Fibroblast of lung (primary cell): ENCODE measurements around the gene ZFR2. TPM values are rescaled to one million over a fixed set of nuclear protein-coding genes. Genes with fewer than 3 reads are reported as not detected.
A peak's percentile ranks its signal among the peaks of the same experiment; 100 is the strongest.
"Not testable (repeated sequence)": the region's sequence is repeated elsewhere in the genome, so short reads cannot be mapped to it uniquely, and the experiment has no call there.

Experiments
- DNase-seq, 2 donors: peaks; one replicate each; pipeline versions ENCODE4 v3.0.0 to v3.0.0-alpha.2; 2010; ENCODE audit warnings: low read depth in 2 of 2
- H2AFZ ChIP-seq: 2 replicates; pipeline ENCODE4 v1.5.1; 2012; ENCODE audit warnings: low read length, control low read depth, inconsistent platforms
- H3K27ac ChIP-seq: 2 replicates; pipeline ENCODE4 v1.5.1; 2011; ENCODE audit warnings: low read length, control low read depth; ENCODE audit not compliant: insufficient read depth
- H3K27me3 ChIP-seq: 2 replicates; pipeline ENCODE4 v1.5.1; 2011; ENCODE audit warnings: mild to moderate bottlenecking, low read length; ENCODE audit not compliant: control insufficient read depth, insufficient read depth
- H3K36me3 ChIP-seq: 2 replicates; pipeline ENCODE4 v1.5.1; 2011; ENCODE audit warnings: low read length; ENCODE audit not compliant: control insufficient read depth, insufficient read depth
- H3K4me1 ChIP-seq: 2 replicates; pipeline ENCODE4 v1.5.1; 2011; ENCODE audit warnings: low read length; ENCODE audit not compliant: control insufficient read depth, insufficient read depth; ENCODE audit errors: extremely low read depth
- H3K4me2 ChIP-seq: 2 replicates; pipeline ENCODE4 v1.5.1; 2011; ENCODE audit warnings: low read length, control low read depth; ENCODE audit not compliant: insufficient read depth; ENCODE audit errors: extremely low read depth
- H3K4me3 ChIP-seq, 4 experiments: fragments of 200-600 bp in 1 of 4; sonication (generic) in 1 of 4; replicated peaks in 1 of 4; 2 replicates each; pipeline ENCODE4 v1.5.1; 2011 to 2016; ENCODE audit warnings: low read length in 4 of 4, low read depth in 3 of 4, mild to moderate bottlenecking in 3 of 4, control low read depth in 2 of 4, inconsistent platforms in 1 of 4, mixed read lengths in 1 of 4; ENCODE audit not compliant: insufficient read depth in 1 of 4; ENCODE audit errors: control extremely low read depth in 1 of 4
- H3K79me2 ChIP-seq: 2 replicates; pipeline ENCODE4 v1.5.1; 2012; ENCODE audit warnings: mild to moderate bottlenecking, low read length, inconsistent platforms; ENCODE audit not compliant: control insufficient read depth, insufficient read depth
- H3K9ac ChIP-seq: 2 replicates; pipeline ENCODE4 v1.5.1; 2011; ENCODE audit warnings: mild to moderate bottlenecking, low read length, control low read depth; ENCODE audit not compliant: insufficient read depth
- H3K9me3 ChIP-seq: 2 replicates; pipeline ENCODE4 v1.5.1; 2012; ENCODE audit warnings: low read depth, low read length; ENCODE audit not compliant: control insufficient read depth, insufficient read depth
- H4K20me1 ChIP-seq: 2 replicates; pipeline ENCODE4 v1.5.1; 2011; ENCODE audit warnings: low read length; ENCODE audit not compliant: control insufficient read depth, insufficient read depth; ENCODE audit errors: extremely low read depth
- EZH2 ChIP-seq: IDR thresholded peaks from 2 replicates; pipeline ENCODE4 v1.5.1; 2012; ENCODE audit warnings: low read length, control low read depth, mild to moderate bottlenecking; ENCODE audit errors: missing control alignments
- polyA plus RNA-seq, 2 donors: library from polyadenylated mRNA; depleted of rRNA in 1 of 2; stranded (reverse) in 1 of 2; unstranded in 1 of 2; fragments of >200 nt; gene quantifications; 2 replicates each; pipeline ENCODE4 v1.2.1, GENCODE V29; 2011 to 2012; ENCODE audit warnings: missing spikeins in 1 of 2
- total RNA-seq: library from RNA; depleted of rRNA; stranded (reverse); fragments of >200 nt; gene quantifications from 2 replicates; pipeline ENCODE4 v1.2.1, GENCODE V29; 2014
- TF ChIP-seq, protein P1 (sequence below), 2 donors: IDR thresholded peaks in 1 of 2; conservative IDR thresholded peaks in 1 of 2; 1 replicate in 1 of 2; 2 replicates in 1 of 2; pipeline ENCODE4 v1.5.1; 2011 to 2012; ENCODE audit warnings: low read length in 2 of 2, control low read depth in 1 of 2, inconsistent platforms in 1 of 2, low read depth in 1 of 2, mild to moderate bottlenecking in 1 of 2

ZFR2 gene
- total and polyA plus RNA-seq, 2 donors (not counting 1 experiment from before 2014, with no cell fraction given) = not detected

DNA sequence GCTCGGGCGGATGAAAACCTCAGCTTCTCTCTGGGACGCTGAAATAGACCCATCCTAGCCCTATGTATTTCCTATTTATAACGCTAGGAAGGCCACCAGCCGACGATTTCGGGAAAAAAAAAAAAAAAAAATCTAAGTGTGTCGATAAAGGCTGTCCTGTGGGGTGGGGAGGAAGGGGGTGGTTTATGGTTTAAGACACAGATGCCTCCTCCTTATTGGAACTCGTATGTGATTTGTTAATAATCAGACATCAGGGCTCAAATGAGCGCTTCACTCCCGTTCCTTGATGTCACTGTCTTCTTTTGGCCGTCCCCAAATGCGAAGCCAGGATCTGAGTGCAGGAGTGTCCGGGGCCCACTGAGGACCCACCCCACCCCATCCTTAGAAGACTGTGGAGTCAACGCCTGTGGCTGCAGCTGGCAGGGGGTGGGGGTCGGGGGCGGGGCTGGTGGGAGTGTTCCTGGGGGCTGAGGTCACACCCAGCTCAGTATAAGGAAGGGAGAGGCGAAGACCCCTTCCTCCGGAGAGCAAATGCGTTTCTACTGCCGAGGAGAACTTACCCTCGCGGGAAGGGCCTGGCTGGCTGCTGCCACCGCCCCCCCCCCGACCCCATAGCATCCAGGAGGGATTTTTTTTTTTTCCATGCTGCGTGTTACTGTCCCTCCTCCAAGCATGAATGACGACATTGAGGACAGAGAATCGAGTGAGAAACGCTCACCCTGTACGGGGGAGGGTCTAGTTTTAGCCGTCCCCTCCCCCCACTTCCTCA is 12.6 kb upstream of the ZFR2 start:
- H4K20me1 ChIP-seq = no peaks in the 10 kb centered on the region
- TF ChIP-seq, protein P1, sequence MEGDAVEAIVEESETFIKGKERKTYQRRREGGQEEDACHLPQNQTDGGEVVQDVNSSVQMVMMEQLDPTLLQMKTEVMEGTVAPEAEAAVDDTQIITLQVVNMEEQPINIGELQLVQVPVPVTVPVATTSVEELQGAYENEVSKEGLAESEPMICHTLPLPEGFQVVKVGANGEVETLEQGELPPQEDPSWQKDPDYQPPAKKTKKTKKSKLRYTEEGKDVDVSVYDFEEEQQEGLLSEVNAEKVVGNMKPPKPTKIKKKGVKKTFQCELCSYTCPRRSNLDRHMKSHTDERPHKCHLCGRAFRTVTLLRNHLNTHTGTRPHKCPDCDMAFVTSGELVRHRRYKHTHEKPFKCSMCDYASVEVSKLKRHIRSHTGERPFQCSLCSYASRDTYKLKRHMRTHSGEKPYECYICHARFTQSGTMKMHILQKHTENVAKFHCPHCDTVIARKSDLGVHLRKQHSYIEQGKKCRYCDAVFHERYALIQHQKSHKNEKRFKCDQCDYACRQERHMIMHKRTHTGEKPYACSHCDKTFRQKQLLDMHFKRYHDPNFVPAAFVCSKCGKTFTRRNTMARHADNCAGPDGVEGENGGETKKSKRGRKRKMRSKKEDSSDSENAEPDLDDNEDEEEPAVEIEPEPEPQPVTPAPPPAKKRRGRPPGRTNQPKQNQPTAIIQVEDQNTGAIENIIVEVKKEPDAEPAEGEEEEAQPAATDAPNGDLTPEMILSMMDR (conservative IDR thresholded peaks at IDR 0.05 in 1 of 2, IDR thresholded peaks at IDR 0.05 in 1 of 2; ENCODE audit: low read depth in 1 of 2, low read length in 2 of 2) = no peak
- no peak for TF ChIP-seq EZH2
- H3K27ac ChIP-seq = no peak overlapping the region
- H3K27me3 ChIP-seq = peaks cover 21% of the 10 kb centered on the region
- no peak overlapping the region for H3K4me2 ChIP-seq
- no peak for DNase-seq
- H3K9me3 ChIP-seq = no peaks in the 10 kb centered on the region
- no peaks in the 10 kb centered on the region for H3K79me2 ChIP-seq
- no peak overlapping the region for H3K9ac ChIP-seq
- H3K4me3 ChIP-seq = no peak overlapping the region
- no peaks in the 10 kb centered on the region for H3K36me3 ChIP-seq
- H2AFZ ChIP-seq = no peak overlapping the region
- H3K4me1 ChIP-seq = no peaks in the 10 kb centered on the region

DNA sequence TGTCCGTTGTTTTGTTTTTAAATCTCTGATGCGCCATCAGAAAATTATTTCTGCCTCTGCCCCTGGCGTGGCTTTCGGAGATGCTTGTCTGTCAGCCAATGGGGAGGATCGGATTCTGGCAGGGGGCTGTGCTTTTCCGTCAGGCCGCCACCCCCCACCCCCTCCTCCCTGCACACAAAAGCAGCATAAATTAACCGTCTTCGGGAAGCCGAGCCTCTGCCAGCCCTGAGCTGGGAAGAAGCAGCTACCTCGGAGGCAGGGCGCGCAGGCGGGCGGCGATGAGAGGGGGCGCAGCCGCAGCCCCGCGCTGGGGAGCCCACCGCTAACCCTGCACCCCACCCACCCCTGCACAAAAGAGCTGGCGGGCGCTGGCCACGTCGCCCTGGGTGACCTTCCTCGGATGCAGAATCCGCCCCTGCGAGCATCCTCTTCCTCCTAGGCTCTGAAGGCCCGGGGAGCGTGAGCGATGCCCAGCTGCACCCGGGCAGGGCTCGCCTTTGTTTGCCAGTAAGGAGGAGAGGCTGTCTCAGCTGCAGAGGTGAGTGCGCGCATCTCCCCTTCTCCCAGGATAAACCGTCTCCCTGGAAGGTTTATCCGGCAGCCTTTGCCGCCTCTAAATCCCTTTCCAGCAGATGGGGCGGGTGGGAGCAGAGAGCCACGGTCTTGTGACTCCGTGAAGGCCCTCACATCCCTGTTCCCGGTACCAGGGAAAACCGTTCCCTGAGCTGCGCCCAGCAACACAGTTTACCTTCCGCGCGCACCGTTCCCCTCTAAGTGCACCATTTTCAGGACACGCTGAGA is 11.8 kb upstream of the ZFR2 start, which contains the start of gene ATCAY:
ATCAY (plus strand) TSS at position 215 of the 801 bp plus-strand sequence. CDS start 5,083 bp downstream, outside the sequence.
- Histone ChIP-seq H3K27me3 (peaks cover 21% of the 10 kb centered on the region), H3K27ac (no peak within 1 kb of the TSS), H3K4me3 (no peak within 1 kb of the TSS), H2AFZ (no peak within 1 kb of the TSS), H3K9ac (no peak within 1 kb of the TSS), H3K4me2 (no peak within 1 kb of the TSS), H3K36me3 (no peaks in the 10 kb centered on the region), H3K4me1 (no peaks in the 10 kb centered on the region), H3K79me2 (no peaks in the 10 kb centered on the region), H3K9me3 (no peaks in the 10 kb centered on the region), H4K20me1 (no peaks in the 10 kb centered on the region)
- DNase-seq = no peak
- TF ChIP-seq, protein P1 (conservative IDR thresholded peaks at IDR 0.05 in 1 of 2, IDR thresholded peaks at IDR 0.05 in 1 of 2; ENCODE audit: low read depth in 1 of 2, low read length in 2 of 2) = no peak
- TF ChIP-seq EZH2 = peak; percentile 81

DNA sequence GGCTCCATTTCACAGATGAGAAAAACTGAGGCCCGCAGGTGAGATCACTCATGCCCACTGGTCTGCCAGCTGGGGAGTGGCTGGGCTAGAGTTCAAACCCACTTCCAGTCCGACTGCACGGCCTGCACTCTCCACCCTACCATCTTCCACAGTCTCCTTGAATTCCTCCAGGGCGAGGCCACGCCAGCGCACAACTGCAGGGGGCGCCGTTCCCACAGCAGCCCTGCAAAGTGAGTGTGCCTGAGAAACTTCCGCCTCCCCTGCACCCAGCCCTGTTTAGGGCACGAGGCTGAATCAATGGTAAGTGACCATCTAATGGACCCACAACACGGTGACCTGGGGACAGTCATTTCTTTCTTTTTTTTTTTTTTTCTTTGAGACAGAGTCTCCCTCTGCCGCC is 10.8 kb upstream of the ZFR2 start:
- no peaks in the 10 kb centered on the region for H4K20me1 ChIP-seq
- no peak for DNase-seq

DNA sequence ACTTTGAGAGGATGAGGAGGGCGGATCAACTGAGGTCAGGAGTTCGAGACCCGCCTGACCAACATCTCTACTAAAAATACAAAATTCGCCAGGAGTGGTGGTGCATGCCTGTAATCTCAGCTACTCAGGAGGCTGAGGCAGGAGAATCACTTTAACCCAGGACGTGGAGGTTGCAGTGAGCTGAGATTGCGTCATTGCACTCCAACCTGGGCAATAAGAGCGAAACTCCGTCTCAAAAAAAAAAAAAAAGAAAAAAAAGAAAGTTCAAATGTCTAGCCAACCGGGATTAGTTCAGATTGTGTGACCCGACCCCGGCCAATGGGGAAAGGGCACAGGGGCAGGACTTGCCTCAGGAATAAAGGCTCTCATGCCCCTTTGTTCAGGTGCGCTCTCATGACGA is 5.9 kb upstream of the ZFR2 start:
- H3K4me2 ChIP-seq, H3K4me1 ChIP-seq, H3K27me3 ChIP-seq, H3K27ac ChIP-seq, H3K9ac ChIP-seq, H3K36me3 ChIP-seq, H3K79me2 ChIP-seq, DNase-seq, H3K9me3 ChIP-seq, H2AFZ ChIP-seq, H4K20me1 ChIP-seq, H3K4me3 ChIP-seq: not testable (repeated sequence)

More for the DNA sequence above, 10.8 kb upstream of the ZFR2 start:
- no peak overlapping the region for H3K27ac ChIP-seq
- no peaks in the 10 kb centered on the region for H3K9me3 ChIP-seq
- H3K9ac ChIP-seq = no peak overlapping the region
- H3K4me2 ChIP-seq = no peak overlapping the region
- no peaks in the 10 kb centered on the region for H3K79me2 ChIP-seq
- no peak for TF ChIP-seq EZH2
- TF ChIP-seq, protein P1 (conservative IDR thresholded peaks at IDR 0.05 in 1 of 2, IDR thresholded peaks at IDR 0.05 in 1 of 2; ENCODE audit: low read depth in 1 of 2, low read length in 2 of 2) = no peak
- no peaks in the 10 kb centered on the region for H3K4me1 ChIP-seq
- H3K36me3 ChIP-seq = no peaks in the 10 kb centered on the region
- peaks cover 21% of the 10 kb centered on the region for H3K27me3 ChIP-seq
- H3K4me3 ChIP-seq = no peak overlapping the region
- no peak overlapping the region for H2AFZ ChIP-seq
